ENCODE data around the gene RIC8A.

DNA sequence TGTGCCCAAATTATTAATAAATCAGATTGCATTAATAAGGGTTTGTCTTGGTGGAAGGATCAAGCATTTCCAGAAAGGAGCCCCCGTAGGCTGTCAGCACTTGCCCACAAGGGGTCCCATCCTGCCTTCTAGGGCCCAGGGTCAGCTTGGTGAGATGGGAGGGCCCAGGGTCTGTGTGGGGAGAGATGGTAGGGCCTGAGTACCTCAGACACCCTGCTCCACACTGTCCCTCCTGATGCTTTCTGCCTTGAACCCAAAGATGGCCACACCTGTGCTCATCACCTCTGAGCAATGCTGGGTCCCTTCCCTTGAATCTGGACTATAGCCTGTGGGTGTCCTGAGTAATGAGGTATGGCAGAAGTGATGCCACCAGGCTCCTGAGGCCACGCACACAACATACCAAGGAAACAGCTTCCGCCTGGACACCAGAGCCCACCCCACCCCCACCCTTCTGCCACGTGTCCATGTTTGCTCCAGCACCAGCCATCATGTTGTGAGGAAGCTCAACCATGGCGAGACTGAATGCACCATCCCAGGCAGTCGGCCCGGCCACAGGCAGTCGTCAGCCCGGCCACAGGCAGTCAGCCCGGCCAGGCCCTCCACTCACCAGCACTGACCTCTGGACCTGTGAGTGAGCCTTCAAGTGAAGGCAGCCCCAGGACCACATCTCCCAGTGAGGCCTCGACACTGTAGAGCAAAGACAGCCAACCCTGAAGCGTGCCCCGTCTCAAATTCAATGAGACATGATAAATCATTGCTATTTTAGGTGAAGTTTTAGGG is 7.1 kb upstream of the RIC8A start:
- TF ChIP-seq CTCF (conservative IDR thresholded peaks at IDR 0.05; ENCODE audit: low read length) (no peak), EZH2phosphoT487 (IDR thresholded peaks at IDR 0.05; ENCODE audit: borderline replicate concordance) (no peak)
